NCI-H446 treated with DMSO at 0.1 percent for 48 hours (cell line): ENCODE results near the gene METTL17.

Experiments
- DNase-seq: peaks from one replicate; lab custom pipeline; 2025; lab: John Stamatoyannopoulos, UW

METTL17 gene

GRCh38 chr14:21043387-21043973, 53.7 kb downstream of the METTL17 start:
- DNase-seq = no peak

- DNase-seq = no peak
Measured at GRCh38 chr14:21043974-21044618, 54.3 kb downstream of the METTL17 start.
